ENCODE measurements around the gene SEC22A.

DNA sequence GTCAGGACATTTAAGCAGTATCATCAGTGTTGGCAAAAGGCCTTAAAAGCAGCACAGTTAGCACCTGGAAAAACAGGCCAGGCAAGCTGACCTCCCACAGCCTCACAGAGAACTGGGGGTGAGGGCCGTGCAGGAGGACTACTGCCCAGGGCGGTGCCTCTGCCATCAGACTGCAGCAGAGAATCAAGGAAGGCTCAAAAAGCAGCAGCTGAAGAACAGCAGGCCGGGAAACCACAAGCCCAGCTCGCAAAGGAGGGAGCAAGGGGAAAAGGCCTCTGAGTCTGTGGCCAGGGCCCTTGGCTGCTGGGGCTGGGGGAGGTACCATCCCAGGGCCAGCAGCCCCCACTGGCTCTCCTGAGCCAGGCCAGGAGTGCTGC is 84.2 kb downstream of the SEC22A start:
- TF ChIP-seq POLR2A (IDR thresholded peaks at IDR 0.05) = no peak
- TF ChIP-seq, protein P1, sequence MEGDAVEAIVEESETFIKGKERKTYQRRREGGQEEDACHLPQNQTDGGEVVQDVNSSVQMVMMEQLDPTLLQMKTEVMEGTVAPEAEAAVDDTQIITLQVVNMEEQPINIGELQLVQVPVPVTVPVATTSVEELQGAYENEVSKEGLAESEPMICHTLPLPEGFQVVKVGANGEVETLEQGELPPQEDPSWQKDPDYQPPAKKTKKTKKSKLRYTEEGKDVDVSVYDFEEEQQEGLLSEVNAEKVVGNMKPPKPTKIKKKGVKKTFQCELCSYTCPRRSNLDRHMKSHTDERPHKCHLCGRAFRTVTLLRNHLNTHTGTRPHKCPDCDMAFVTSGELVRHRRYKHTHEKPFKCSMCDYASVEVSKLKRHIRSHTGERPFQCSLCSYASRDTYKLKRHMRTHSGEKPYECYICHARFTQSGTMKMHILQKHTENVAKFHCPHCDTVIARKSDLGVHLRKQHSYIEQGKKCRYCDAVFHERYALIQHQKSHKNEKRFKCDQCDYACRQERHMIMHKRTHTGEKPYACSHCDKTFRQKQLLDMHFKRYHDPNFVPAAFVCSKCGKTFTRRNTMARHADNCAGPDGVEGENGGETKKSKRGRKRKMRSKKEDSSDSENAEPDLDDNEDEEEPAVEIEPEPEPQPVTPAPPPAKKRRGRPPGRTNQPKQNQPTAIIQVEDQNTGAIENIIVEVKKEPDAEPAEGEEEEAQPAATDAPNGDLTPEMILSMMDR (IDR thresholded peaks at IDR 0.05) = no peak

Measured in prostate gland (tissue), 2 donors.